ENCODE results near the gene SCAMP4. TPM values are rescaled to one million over a fixed set of nuclear protein-coding genes. Genes with fewer than 3 reads are reported as not detected.
A peak's percentile ranks its signal among the peaks of the same experiment; 100 is the strongest.

Gene SCAMP4
- total and polyA plus RNA-seq, 12 donors = 13.5 to 192 (median 60.3) TPM

DNA sequence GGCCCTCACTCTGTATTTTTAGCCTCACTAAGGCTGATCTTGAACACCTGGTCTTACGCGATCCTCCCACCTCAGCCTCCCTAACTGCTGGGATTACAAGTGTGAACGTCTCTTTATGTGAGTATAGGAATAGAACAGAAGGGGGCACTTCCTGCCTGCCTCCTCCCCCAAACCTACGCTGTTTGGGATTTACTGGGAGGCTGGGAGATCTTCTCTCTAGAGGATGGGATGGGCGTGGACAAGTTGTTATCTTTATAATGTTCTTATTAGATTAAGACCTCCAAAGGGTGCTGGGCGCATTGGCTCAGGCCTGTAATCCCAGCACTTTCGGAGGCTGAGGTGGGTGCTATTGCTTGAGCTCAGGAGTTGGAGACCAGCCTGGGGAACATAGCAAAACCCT, 32.9 kb downstream of the SCAMP4 start:
- H3K27me3 ChIP-seq = no peaks in the 10 kb centered on the region
- 68 to 87% (median 77%) methylated on average over 7 of the region's 7 CpGs for WGBS, 4 donors
- TF ChIP-seq, protein P1, sequence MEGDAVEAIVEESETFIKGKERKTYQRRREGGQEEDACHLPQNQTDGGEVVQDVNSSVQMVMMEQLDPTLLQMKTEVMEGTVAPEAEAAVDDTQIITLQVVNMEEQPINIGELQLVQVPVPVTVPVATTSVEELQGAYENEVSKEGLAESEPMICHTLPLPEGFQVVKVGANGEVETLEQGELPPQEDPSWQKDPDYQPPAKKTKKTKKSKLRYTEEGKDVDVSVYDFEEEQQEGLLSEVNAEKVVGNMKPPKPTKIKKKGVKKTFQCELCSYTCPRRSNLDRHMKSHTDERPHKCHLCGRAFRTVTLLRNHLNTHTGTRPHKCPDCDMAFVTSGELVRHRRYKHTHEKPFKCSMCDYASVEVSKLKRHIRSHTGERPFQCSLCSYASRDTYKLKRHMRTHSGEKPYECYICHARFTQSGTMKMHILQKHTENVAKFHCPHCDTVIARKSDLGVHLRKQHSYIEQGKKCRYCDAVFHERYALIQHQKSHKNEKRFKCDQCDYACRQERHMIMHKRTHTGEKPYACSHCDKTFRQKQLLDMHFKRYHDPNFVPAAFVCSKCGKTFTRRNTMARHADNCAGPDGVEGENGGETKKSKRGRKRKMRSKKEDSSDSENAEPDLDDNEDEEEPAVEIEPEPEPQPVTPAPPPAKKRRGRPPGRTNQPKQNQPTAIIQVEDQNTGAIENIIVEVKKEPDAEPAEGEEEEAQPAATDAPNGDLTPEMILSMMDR (IDR thresholded peaks at IDR 0.05) = no peak
- no peak for TF ChIP-seq POLR2A (IDR thresholded peaks at IDR 0.05)
- H3K27ac ChIP-seq = no peak overlapping the region
- no peak overlapping the region for H3K4me3 ChIP-seq
- H3K4me1 ChIP-seq (replicated peaks in 1 of 2) = peaks cover 25 to 36% of the 10 kb centered on the region in 2 donors
- intact Hi-C loops (cut with DNase I) = no loop called here
- DNase-seq = no peak
- no peaks in the 10 kb centered on the region for H3K36me3 ChIP-seq (replicated peaks in 1 of 2)
- no peaks in the 10 kb centered on the region for H3K9me3 ChIP-seq (replicated peaks in 1 of 3)

GRCh38 chr19:1941146-1942077, 36.2 kb downstream of the SCAMP4 start, which contains the start of gene CSNK1G2:
CSNK1G2 (plus strand) TSS chr19:1941172; CDS start chr19:1969773, 28,601 bp downstream.
- intact Hi-C loops (cut with DNase I) = no loop called here
- TF ChIP-seq POLR2A (IDR thresholded peaks at IDR 0.05) = peak in 1 of 2 donors; percentile 67
- TF ChIP-seq, protein P1 (IDR thresholded peaks at IDR 0.05) = peak in 2 of 6 experiments; percentile 6 to 50
- H3K4me1 ChIP-seq (replicated peaks in 1 of 2) = peaks cover 22 to 43% of the 10 kb centered on the region in 2 donors
- H3K27me3 ChIP-seq = no peaks in the 10 kb centered on the region
- H3K9me3 ChIP-seq (replicated peaks in 1 of 3) = no peaks in the 10 kb centered on the region
- peak in 5 of 7 donors; percentile 32 to 67 (median 55) for DNase-seq
- H3K27ac ChIP-seq = peak within 1 kb of the TSS; percentile 90 to 98 (median 98)
- WGBS, 4 donors = 0 to 1% (median 1%) methylated on average over 3 to 96 of the region's 97 CpGs
- H3K4me3 ChIP-seq = peak within 1 kb of the TSS; percentile 41 to 95 (median 78)
- H3K36me3 ChIP-seq (replicated peaks in 1 of 2) = no peaks in the 10 kb centered on the region

DNA sequence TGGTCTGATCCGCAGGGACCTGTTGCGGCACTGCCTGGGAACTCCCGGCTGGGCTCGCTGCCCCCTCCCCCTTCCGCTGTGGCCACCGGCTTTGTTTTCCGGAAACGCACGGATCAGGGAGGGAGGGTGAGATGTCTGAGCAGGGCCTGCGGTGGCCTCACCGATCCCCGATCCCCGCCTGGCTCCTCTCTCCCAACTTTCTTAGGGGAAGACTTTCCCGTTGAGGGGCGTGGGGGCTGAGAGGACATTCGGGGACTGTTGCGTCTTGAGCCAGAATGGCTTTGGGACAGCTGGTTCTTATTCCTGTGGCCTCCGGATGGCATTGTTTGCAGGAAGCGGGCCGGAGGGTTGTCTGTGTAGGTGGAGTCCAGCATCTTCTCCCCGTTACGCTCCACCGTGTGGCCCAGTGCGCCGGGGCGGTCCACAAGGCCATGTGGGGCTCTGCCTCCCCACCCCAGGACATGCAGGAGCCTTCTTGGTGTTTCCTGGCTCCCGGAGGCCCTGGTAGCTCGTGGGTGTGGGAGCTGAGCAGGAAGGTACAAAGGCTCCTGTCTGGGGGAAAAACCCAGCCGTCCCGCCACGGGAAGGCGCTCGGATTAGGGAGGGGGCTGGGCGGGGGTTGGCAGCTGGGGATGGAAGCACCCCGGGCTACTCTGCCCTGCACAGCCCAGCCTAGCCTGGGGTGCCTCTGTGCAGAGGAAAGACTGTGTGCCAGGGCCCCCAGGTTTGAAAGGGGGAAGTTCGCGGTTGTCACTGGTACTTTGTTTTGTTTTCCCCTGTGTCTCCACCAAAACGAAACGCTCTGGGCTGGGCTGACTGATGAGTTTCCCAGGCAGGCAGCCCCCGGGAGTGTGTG, 37.1 kb downstream of the SCAMP4 start:
- DNase-seq = peak; percentile 74 to 88 (median 82)
- H3K27ac ChIP-seq = peak overlapping the region; percentile 69 to 98 (median 88)
- no peaks in the 10 kb centered on the region for H3K9me3 ChIP-seq (replicated peaks in 1 of 3)
- 0 to 6% (median 2%) methylated on average over 9 to 40 of the region's 40 CpGs for WGBS, 4 donors
- intact Hi-C loops (cut with DNase I) = no loop called here
- H3K36me3 ChIP-seq (replicated peaks in 1 of 2) = no peaks in the 10 kb centered on the region
- H3K4me1 ChIP-seq (replicated peaks in 1 of 2) = peaks cover 19 to 40% of the 10 kb centered on the region in 2 donors
- H3K4me3 ChIP-seq = peak overlapping the region; percentile 41 to 95 (median 78)
- peak in 1 of 2 donors; percentile 48 for TF ChIP-seq POLR2A (IDR thresholded peaks at IDR 0.05)
- TF ChIP-seq, protein P1 (IDR thresholded peaks at IDR 0.05) = no peak
- H3K27me3 ChIP-seq = no peaks in the 10 kb centered on the region

Data from adrenal gland (tissue), 12 donors.